Bronchial epithelial cell (primary cell): ENCODE results near the gene PDE1C. TPM values are rescaled to one million over a fixed set of nuclear protein-coding genes. Genes with fewer than 3 reads are reported as not detected.

ENCODE experiments used
- DNase-seq: peaks from one replicate; pipeline ENCODE4 v3.0.0-alpha.2; 2010; ENCODE audit warnings: low read depth
- FAIRE-seq: peaks from 2 replicates; lab custom pipeline; 2011; peaks lifted over from hg19 to GRCh38; lab: Jason Lieb, UNC
- H3K27me3 ChIP-seq: 2 replicates; pipeline ENCODE4 v1.5.1; 2011; ENCODE audit warnings: low read length; ENCODE audit not compliant: control insufficient read depth, insufficient read depth
- H3K36me3 ChIP-seq: 2 replicates; pipeline ENCODE4 v1.5.1; 2011; ENCODE audit warnings: low read length; ENCODE audit not compliant: control insufficient read depth, insufficient read depth
- H3K4me3 ChIP-seq: 2 replicates; pipeline ENCODE4 v1.5.1; 2011; ENCODE audit warnings: mild to moderate bottlenecking, low read depth, low read length, control low read depth
- CTCF ChIP-seq: IDR thresholded peaks from 2 replicates; pipeline ENCODE4 v1.5.1; 2011; ENCODE audit warnings: mild to moderate bottlenecking, moderate library complexity, low read length, control low read depth, inconsistent platforms; ENCODE audit not compliant: insufficient read depth, severe bottlenecking
- total RNA-seq: library from RNA; depleted of rRNA; stranded (reverse); fragments of >200 nt; gene quantifications from 2 replicates; pipeline ENCODE4 v1.2.1, GENCODE V29; 2014

The PDE1C gene
- total RNA-seq, 1 donor from 2014 or later, result not detected

GRCh38 chr7:31971049-31971667 lies 99.0 kb downstream of the PDE1C start:
- no peak for TF ChIP-seq CTCF
- FAIRE-seq, result no peak
- Histone ChIP-seq H3K36me3 (no peaks in the 10 kb centered on the region), H3K4me3 (no peak overlapping the region), H3K27me3 (no peaks in the 10 kb centered on the region)
- DNase-seq, result no peak

GRCh38 chr7:31970501-31970900 lies 99.7 kb downstream of the PDE1C start:
- Histone ChIP-seq H3K27me3 (no peaks in the 10 kb centered on the region), H3K4me3 (no peak overlapping the region), H3K36me3 (no peaks in the 10 kb centered on the region)
- no peak for DNase-seq
- no peak for TF ChIP-seq CTCF
- FAIRE-seq, result no peak

GRCh38 chr7:31963569-31964175 lies 106.5 kb downstream of the PDE1C start:
- no peaks in the 10 kb centered on the region for H3K36me3 ChIP-seq
- DNase-seq (no peak), FAIRE-seq (no peak)
- TF ChIP-seq CTCF, result no peak
- H3K4me3 ChIP-seq, result no peak overlapping the region
- H3K27me3 ChIP-seq, result no peaks in the 10 kb centered on the region

GRCh38 chr7:31962246-31962645 lies 108.0 kb downstream of the PDE1C start:
- DNase-seq, result no peak
- no peaks in the 10 kb centered on the region for H3K36me3 ChIP-seq
- no peak for TF ChIP-seq CTCF
- no peak for FAIRE-seq
- no peak overlapping the region for H3K4me3 ChIP-seq
- H3K27me3 ChIP-seq, result no peaks in the 10 kb centered on the region

GRCh38 chr7:31958226-31958625 lies 112.0 kb downstream of the PDE1C start:
- FAIRE-seq (no peak), DNase-seq (peak; percentile 22)
- Histone ChIP-seq H3K36me3 (no peaks in the 10 kb centered on the region), H3K4me3 (no peak overlapping the region), H3K27me3 (no peaks in the 10 kb centered on the region)
- TF ChIP-seq CTCF, result no peak

GRCh38 chr7:31957756-31958155 lies 112.5 kb downstream of the PDE1C start:
- Histone ChIP-seq H3K27me3 (no peaks in the 10 kb centered on the region), H3K36me3 (no peaks in the 10 kb centered on the region), H3K4me3 (no peak overlapping the region)
- DNase-seq (no peak), FAIRE-seq (no peak)
- TF ChIP-seq CTCF, result no peak
